ENCODE measurements around the gene SIAH3.
A peak's percentile ranks its signal among the peaks of the same experiment; 100 is the strongest.
"Not testable (repeated sequence)": the region's sequence is repeated elsewhere in the genome, so short reads cannot be mapped to it uniquely, and the experiment has no call there.

The SIAH3 gene

GRCh38 chr13:45778882-45779281, 72.7 kb downstream of the SIAH3 start:
- DNase-seq = no peak

- no peak for DNase-seq
Observed at GRCh38 chr13:45776748-45777147, 74.8 kb downstream of the SIAH3 start.

DNA sequence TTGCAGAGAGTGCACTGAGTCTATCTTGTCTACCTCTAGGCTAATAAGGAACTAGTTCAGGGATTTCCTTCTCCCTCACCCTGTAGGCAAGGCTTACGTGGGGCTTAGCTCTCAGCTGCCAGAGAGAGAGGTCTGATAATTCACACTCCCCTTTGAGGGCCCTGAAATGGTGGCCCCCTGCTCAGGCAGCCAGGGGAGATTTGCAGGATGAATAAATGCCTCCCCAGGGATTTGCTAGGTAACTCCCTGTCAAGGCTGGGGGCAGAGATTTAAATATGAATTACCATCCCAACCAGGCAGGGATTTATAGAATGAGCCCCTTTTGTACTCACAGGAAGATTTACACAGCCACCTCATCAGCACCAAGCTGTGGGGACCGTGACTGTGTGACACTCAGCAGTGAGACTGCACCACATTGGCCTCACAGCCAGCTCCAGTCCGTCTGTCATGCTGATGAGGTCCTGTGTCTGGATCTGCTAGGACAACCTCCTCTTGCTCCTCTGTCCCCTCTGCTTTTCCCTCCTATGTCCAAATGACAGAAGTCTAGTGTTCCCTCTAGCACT, 76.1 kb downstream of the SIAH3 start:
- DNase-seq = no peak

GRCh38 chr13:45773944-45774343, 77.6 kb downstream of the SIAH3 start:
- no peak for DNase-seq

- DNase-seq = no peak
Observed at GRCh38 chr13:45773236-45773635, 78.3 kb downstream of the SIAH3 start.

GRCh38 chr13:45770886-45771285, 80.7 kb downstream of the SIAH3 start:
- DNase-seq = no peak

GRCh38 chr13:45768656-45769479, 82.7 kb downstream of the SIAH3 start:
- DNase-seq = no peak

DNA sequence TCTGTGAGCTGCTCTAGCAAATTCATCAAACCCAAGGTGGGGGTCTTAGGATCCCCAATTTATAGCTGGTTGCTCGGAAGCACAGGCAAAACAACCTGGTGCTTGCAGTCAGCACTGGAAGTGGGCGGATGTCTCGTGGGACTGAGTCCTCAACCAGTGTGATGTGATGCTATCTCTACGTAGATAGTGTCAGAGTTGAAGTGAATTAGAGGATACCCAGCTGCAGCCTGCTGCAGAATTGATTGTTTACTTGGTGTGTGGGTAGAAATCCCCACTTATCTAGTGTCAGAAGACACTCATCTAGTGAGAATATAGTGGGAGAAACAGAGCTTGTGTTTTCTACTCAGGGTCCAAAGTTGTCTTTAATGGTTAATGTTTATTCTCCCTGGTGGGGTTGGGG, 86.1 kb downstream of the SIAH3 start:
- DNase-seq = no peak

DNA sequence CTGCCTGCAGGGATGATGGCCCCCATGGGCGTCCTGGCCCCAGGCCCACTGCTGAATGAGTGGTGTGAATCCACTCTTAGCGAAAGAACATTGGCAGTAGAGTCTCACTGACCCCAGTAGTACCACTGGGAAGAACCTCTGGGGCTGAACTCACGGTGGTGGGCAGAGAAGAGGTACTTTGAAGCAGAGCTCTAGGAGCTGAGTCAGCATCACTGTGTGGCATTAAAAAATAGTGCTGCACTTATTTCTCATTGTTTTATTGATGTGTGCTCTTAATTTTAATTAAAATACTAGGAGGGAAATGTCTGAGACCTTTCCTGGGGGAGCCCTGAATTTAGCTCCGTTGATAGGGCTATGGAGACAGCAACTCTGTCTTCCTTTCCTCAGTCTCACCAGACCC, 88.1 kb downstream of the SIAH3 start:
- DNase-seq = no peak

GRCh38 chr13:45757589-45757988, 94.0 kb downstream of the SIAH3 start:
- not testable (repeated sequence) for DNase-seq

GRCh38 chr13:45756498-45756897, 95.1 kb downstream of the SIAH3 start:
- not testable (repeated sequence) for DNase-seq

DNA sequence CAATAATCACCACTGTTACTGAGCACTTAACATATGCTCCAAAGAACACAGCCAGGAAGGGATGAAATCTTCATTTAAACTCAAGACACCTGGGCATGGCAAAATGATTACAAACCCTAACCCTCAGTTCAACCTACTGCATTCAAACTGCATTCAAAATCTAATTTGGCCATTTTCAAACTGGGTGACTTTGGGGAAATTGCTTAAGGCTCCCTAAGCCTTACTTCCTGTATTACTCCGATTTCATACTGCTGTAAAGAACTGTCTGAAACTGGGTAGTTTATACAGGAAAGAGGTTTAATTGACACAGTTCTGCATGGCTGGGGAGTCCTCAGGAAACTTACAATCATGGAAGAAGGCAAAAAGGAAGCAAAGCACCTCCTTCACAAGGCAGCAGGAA, 99.0 kb downstream of the SIAH3 start:
- DNase-seq = no peak

DNA sequence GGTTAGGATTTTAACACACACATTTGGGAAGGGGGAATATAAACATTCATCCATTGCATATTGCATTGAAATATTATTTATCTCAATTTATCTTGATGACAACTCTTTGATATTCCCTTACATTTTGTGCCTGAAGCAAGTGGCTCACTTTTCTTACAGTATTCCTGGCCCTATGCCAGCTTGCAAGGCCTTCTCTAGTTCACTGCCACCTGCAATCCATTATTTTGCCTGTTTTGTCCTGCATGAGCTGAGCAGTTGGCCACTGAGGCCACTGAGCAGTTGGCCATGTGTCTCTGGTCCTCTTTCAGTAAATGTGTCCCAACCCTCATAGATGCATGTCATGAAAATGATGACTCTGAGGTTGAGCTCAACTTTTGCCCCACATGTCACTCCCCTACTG, 99.7 kb downstream of the SIAH3 start:
- no peak for DNase-seq

DNA sequence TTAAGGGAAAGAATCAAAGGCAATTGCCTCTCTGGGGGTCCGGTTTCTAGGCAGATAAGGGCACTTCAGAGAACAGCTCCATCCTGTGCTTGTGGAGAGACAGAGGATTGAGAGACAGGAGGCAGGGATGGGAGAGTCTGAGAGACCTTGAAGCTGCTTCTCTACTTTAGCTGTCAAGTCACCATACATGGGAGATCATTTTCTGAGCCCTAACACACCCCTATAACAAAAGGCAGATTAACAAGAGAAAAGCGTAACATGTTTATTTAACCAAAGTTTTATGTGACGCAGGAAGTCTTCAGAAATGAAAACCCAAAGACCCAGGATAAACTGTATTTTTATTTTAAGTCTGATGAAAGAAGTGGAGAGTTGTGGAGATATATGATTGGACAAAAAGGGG, 101.0 kb downstream of the SIAH3 start:
- no peak for DNase-seq

- DNase-seq = no peak
Observed at GRCh38 chr13:45748941-45749759, 102.4 kb downstream of the SIAH3 start.

DNA sequence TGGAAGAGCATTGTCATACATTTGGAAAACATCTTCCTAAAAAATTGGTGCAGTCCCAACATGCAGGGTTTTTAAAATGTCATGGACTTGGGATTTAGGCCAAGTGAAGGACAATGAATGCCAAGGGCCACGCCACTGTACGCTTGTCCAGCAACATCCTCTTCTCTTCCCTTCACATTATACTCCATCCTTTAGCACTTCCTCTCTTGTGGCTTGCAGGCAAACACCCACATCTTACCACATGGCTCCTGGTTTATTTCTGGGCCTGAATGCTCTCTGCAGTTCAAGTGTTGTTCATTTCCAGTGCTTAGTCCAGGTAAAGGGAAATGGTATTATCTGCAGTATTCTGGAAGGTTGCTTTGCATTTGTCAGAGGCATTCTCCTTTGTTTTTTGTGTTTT, 104.5 kb downstream of the SIAH3 start:
- no peak for DNase-seq

DNA sequence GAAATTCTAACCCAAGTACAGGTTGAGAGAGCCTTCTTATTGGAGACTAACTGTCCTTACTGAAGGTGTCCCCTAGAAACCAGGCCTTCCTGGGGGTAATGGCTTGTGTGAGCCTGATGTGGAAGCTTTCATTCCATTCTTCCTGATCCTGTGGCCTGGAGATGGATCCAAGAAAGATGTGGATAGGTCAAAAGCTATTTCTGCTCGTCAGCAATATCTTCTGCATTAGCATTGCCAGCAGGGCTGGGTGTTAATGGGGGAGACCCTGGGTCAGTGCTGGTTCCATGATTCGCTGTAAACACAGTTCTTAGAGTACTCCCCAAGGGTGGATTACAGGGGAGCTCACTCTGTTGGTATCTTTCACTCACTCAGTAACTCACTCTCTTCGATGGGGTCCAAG, 106.6 kb downstream of the SIAH3 start:
- no peak for DNase-seq

- DNase-seq = no peak
Observed at GRCh38 chr13:45742985-45743384, 108.6 kb downstream of the SIAH3 start.

DNA sequence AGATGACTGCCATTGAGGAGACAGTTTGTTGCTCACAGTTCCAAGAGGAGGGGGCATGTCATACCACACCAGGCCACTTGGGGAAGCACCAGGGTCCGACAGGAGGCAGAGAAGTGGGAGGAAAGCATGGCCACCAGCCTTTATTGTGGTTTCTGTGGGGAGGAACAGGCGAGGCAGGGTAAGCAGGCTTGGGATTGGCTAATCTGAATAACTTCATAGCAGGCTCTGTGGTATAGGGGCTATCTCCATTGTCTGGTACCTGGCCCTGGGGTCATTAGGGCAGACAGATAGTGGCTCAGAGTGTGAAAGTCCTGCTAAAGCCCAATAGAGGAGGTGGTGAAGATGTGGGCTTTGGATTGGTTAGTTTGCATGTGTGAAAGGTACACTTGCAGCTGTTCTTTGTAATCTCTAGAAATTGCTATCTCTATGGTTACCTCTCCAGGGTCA, 114.0 kb downstream of the SIAH3 start:
- no peak for DNase-seq

- DNase-seq = no peak
Observed at GRCh38 chr13:45733361-45733760, 118.2 kb downstream of the SIAH3 start.

- no peak for DNase-seq
Observed at GRCh38 chr13:45732916-45733315, 118.6 kb downstream of the SIAH3 start.

GRCh38 chr13:45731455-45731854, 120.1 kb downstream of the SIAH3 start:
- no peak for DNase-seq

- DNase-seq = peak; percentile 79
Observed at GRCh38 chr13:45728759-45729158, 122.8 kb downstream of the SIAH3 start.

Measured in islet precursor cell (in vitro differentiated cells).